ENCODE results near the gene KRT39. TPM values are rescaled to one million over a fixed set of nuclear protein-coding genes. Genes with fewer than 3 reads are reported as not detected.

KRT39 gene
- total and polyA plus RNA-seq, 4 donors, result not detected

GRCh38 chr17:40978575-40979151 lies 11.9 kb upstream of the KRT39 start:
- Histone ChIP-seq H3K27me3 (ENCODE audit: control insufficient read depth in 4 of 4, insufficient read depth in 4 of 4, low read length in 3 of 4) (peaks cover 0 to 8% (median 0%) of the 10 kb centered on the region in 4 donors), H3K4me3 (ENCODE audit: low read depth in 1 of 3, low read length in 3 of 3) (no peak overlapping the region), H3K9me3 (ENCODE audit: control insufficient read depth in 4 of 4, low read length in 3 of 4) (no peaks in the 10 kb centered on the region), H3K27ac (ENCODE audit: low read depth in 1 of 2, low read length in 2 of 2) (no peak overlapping the region), H3K4me1 (ENCODE audit: control insufficient read depth in 4 of 4, insufficient read depth in 4 of 4, low read length in 3 of 4) (no peaks in the 10 kb centered on the region), H3K9ac (ENCODE audit: low read depth in 1 of 2, low read length in 2 of 2) (no peak overlapping the region), H3K36me3 (ENCODE audit: control insufficient read depth in 4 of 4, insufficient read depth in 3 of 4, low read depth in 1 of 4, low read length in 3 of 4) (no peaks in the 10 kb centered on the region)
- DNase-seq (ENCODE audit: low spot score), result no peak
- TF ChIP-seq CTCF (IDR thresholded peaks at IDR 0.05; ENCODE audit: low read depth, low read length, missing input control) (no peak), FOXA1 (IDR thresholded peaks at IDR 0.05) (no peak), TAF1 (conservative IDR thresholded peaks at IDR 0.05) (no peak), ATF3 (IDR thresholded peaks at IDR 0.05) (no peak), FOXA2 (IDR thresholded peaks at IDR 0.05) (no peak), GABPA (IDR thresholded peaks at IDR 0.05 in 1 of 2, conservative IDR thresholded peaks at IDR 0.05 in 1 of 2) (no peak), JUND (IDR thresholded peaks at IDR 0.05) (no peak), HNF4A (conservative IDR thresholded peaks at IDR 0.05) (no peak), MAX (IDR thresholded peaks at IDR 0.05) (no peak), NR2F2 (IDR thresholded peaks at IDR 0.05) (no peak), YY1 (IDR thresholded peaks at IDR 0.05) (no peak), RXRA (IDR thresholded peaks at IDR 0.05) (no peak), HNF4G (IDR thresholded peaks at IDR 0.05) (no peak), EGR1 (IDR thresholded peaks at IDR 0.05; ENCODE audit: low read depth in 2 of 2) (no peak), SP1 (IDR thresholded peaks at IDR 0.05) (no peak), RAD21 (IDR thresholded peaks at IDR 0.05) (no peak)
- TF ChIP-seq, protein P1, sequence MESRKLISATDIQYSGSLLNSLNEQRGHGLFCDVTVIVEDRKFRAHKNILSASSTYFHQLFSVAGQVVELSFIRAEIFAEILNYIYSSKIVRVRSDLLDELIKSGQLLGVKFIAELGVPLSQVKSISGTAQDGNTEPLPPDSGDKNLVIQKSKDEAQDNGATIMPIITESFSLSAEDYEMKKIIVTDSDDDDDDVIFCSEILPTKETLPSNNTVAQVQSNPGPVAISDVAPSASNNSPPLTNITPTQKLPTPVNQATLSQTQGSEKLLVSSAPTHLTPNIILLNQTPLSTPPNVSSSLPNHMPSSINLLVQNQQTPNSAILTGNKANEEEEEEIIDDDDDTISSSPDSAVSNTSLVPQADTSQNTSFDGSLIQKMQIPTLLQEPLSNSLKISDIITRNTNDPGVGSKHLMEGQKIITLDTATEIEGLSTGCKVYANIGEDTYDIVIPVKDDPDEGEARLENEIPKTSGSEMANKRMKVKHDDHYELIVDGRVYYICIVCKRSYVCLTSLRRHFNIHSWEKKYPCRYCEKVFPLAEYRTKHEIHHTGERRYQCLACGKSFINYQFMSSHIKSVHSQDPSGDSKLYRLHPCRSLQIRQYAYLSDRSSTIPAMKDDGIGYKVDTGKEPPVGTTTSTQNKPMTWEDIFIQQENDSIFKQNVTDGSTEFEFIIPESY (IDR thresholded peaks at IDR 0.05), result no peak
- TF ChIP-seq, protein P2, sequence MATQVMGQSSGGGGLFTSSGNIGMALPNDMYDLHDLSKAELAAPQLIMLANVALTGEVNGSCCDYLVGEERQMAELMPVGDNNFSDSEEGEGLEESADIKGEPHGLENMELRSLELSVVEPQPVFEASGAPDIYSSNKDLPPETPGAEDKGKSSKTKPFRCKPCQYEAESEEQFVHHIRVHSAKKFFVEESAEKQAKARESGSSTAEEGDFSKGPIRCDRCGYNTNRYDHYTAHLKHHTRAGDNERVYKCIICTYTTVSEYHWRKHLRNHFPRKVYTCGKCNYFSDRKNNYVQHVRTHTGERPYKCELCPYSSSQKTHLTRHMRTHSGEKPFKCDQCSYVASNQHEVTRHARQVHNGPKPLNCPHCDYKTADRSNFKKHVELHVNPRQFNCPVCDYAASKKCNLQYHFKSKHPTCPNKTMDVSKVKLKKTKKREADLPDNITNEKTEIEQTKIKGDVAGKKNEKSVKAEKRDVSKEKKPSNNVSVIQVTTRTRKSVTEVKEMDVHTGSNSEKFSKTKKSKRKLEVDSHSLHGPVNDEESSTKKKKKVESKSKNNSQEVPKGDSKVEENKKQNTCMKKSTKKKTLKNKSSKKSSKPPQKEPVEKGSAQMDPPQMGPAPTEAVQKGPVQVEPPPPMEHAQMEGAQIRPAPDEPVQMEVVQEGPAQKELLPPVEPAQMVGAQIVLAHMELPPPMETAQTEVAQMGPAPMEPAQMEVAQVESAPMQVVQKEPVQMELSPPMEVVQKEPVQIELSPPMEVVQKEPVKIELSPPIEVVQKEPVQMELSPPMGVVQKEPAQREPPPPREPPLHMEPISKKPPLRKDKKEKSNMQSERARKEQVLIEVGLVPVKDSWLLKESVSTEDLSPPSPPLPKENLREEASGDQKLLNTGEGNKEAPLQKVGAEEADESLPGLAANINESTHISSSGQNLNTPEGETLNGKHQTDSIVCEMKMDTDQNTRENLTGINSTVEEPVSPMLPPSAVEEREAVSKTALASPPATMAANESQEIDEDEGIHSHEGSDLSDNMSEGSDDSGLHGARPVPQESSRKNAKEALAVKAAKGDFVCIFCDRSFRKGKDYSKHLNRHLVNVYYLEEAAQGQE (IDR thresholded peaks at IDR 0.05), result no peak
- WGBS, result 89% methylated on average over 13 of the region's 13 CpGs
